ENCODE measurements around the gene PXYLP1. TPM values are rescaled to one million over a fixed set of nuclear protein-coding genes. Genes with fewer than 3 reads are reported as not detected.

Gene PXYLP1
- polyA plus RNA-seq, 1 experiment, result 11.2 TPM

DNA sequence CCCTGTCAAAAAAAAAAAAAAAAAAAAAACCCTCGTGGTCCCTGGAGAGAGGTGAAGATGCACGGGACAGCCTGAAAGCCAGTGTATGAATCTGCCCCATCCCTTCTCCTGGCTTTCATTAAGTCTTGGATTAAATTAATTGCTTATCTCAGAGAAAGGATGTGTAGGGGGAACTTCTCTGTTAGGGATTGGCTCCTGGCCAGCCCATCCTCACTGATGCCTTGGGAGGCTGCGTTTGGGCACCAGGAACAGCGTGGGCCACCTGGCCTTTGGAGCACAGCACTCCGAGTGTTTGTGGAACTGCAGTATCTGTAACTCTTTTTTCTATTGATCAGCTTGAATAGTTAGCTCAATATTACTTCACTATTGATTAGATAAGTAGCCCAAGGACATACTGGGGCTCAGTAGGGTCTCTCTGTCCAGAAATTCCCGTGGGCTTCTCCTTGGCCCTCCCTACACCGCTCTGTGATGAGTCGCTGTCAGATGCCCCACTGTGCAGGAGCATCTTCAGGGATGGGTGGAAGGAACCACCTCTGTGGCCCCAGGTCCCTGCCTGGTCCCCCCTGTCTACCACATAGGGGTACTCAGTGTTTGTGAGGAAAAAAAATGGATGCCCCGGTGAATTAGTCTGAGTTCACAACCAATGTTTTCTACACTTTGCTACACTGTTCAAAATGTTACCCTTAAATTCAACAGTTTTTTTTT lies 2.0 kb downstream of the PXYLP1 start:
- CTCF ChIA-PET, result interaction anchor here (1.5 to 8.1 kb wide), 3 partner anchors 15 to 70 kb away, joined by 4 to 117 read pairs (median 15); no protein-coding TSS in a partner anchor
- TF ChIP-seq, protein P1, sequence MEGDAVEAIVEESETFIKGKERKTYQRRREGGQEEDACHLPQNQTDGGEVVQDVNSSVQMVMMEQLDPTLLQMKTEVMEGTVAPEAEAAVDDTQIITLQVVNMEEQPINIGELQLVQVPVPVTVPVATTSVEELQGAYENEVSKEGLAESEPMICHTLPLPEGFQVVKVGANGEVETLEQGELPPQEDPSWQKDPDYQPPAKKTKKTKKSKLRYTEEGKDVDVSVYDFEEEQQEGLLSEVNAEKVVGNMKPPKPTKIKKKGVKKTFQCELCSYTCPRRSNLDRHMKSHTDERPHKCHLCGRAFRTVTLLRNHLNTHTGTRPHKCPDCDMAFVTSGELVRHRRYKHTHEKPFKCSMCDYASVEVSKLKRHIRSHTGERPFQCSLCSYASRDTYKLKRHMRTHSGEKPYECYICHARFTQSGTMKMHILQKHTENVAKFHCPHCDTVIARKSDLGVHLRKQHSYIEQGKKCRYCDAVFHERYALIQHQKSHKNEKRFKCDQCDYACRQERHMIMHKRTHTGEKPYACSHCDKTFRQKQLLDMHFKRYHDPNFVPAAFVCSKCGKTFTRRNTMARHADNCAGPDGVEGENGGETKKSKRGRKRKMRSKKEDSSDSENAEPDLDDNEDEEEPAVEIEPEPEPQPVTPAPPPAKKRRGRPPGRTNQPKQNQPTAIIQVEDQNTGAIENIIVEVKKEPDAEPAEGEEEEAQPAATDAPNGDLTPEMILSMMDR (IDR thresholded peaks at IDR 0.05; ENCODE audit: insufficient read depth, low read depth, low read length), result no peak

DNA sequence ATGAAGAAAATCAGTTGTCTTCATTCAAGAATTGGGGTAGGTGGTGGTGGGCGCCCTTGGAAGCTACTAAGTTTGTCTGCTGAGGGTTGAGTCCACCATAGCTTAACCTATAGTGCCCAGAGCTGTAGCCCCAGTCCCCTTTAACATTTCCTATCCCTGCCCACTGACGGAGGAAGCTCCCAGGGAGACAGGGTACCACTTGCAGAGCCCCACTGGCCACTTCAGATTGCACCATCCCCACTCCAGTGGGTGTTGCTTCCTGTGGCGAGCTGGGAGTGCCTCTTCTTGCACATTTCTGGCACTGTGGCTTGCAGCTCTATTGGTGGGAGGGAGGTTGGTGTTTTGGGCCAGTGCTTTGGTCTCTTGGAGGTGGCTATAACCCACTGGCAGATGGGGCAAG lies 2.7 kb downstream of the PXYLP1 start:
- POLR2A ChIA-PET, result no interaction called here
- H3K27me3 ChIP-seq (ENCODE audit: control insufficient read depth, insufficient read depth, low read length), result 0 out of 2 replicates have a peak, but pooled peaks cover 2% of the 10 kb centered on the region
- no peaks in the 10 kb centered on the region for H3K36me3 ChIP-seq (ENCODE audit: control insufficient read depth, insufficient read depth, low read length)
- CTCF ChIA-PET, result interaction anchor here (1.5 to 8.1 kb wide), 4 partner anchors 14 to 70 kb away, joined by 4 to 117 read pairs (median 10); no protein-coding TSS in a partner anchor
- DNase-seq (ENCODE audit: low read depth), result no peak
- no peak overlapping the region for H3K4me3 ChIP-seq (ENCODE audit: low read depth, low read length)
- TF ChIP-seq, protein P1 (IDR thresholded peaks at IDR 0.05; ENCODE audit: insufficient read depth, low read depth, low read length), result no peak

More for the DNA sequence above, 2.0 kb downstream of the PXYLP1 start:
- POLR2A ChIA-PET, result no interaction called here
- no peak for DNase-seq (ENCODE audit: low read depth)
- no peak overlapping the region for H3K4me3 ChIP-seq (ENCODE audit: low read depth, low read length)
- H3K36me3 ChIP-seq (ENCODE audit: control insufficient read depth, insufficient read depth, low read length), result no peaks in the 10 kb centered on the region
- H3K27me3 ChIP-seq (ENCODE audit: control insufficient read depth, insufficient read depth, low read length), result 0 out of 2 replicates have a peak, but pooled peaks cover 2% of the 10 kb centered on the region

DNA sequence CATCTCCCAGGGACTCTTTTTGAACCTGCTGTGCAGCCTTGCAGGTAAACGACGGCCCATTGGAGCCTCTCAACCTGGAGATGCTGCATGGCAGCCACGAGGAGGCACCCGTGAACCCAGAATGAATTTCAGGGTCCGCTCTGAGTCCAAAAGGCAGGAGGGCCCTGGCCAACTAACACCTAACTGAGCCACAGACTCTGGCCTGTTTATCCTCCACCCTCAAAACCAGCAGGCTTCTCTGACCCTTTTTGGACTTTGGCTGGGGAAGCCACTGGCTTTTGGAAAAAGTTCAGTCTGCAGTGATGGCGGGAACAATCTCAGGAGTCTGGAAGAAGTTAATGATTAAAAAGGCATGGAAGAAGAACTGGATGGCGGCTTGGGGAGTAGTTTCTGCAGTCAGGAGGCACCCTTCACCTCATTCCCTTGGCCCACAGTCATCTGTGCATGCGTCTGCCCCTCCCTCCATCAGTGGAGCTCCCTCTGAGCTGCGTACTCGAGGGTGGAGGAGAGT lies 4.1 kb downstream of the PXYLP1 start:
- ChIA-PET POLR2A (no interaction called here), CTCF (interaction anchor here (1.0 to 1.5 kb wide), 4 partner anchors 17 to 68 kb away, joined by 3 to 5 read pairs (median 4); no protein-coding TSS in a partner anchor)
- DNase-seq (ENCODE audit: low read depth), result no peak
- no peaks in the 10 kb centered on the region for H3K27me3 ChIP-seq (ENCODE audit: control insufficient read depth, insufficient read depth, low read length)
- H3K36me3 ChIP-seq (ENCODE audit: control insufficient read depth, insufficient read depth, low read length), result no peaks in the 10 kb centered on the region
- no peak overlapping the region for H3K4me3 ChIP-seq (ENCODE audit: low read depth, low read length)
- TF ChIP-seq, protein P1 (IDR thresholded peaks at IDR 0.05; ENCODE audit: insufficient read depth, low read depth, low read length), result no peak

DNA sequence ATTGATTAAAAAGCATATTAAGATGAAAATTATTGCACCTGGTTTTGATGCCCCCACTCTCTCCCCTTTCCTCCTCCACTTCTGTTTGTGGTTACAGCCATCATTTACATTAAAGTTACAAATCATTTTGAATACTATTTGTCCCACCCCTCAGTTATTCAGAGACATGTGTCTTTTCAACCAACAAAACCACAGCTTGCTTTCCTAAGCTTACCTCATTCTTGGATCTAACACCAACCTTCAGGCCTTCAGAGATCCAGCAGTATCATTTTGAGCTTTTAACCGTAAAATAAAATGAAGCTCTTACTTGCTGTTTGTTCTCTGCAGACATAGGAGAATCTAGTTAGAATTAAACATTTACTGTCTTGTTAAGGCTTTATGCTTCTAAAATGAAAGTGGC lies 4.7 kb downstream of the PXYLP1 start:
- Histone ChIP-seq H3K4me3 (ENCODE audit: low read depth, low read length) (no peak overlapping the region), H3K27me3 (ENCODE audit: control insufficient read depth, insufficient read depth, low read length) (no peaks in the 10 kb centered on the region), H3K36me3 (ENCODE audit: control insufficient read depth, insufficient read depth, low read length) (no peaks in the 10 kb centered on the region)
- DNase-seq (ENCODE audit: low read depth), result no peak
- ChIA-PET CTCF (interaction anchor here (1.0 to 1.2 kb wide), 3 partner anchors 18 to 68 kb away, joined by 3 to 5 read pairs (median 3); no protein-coding TSS in a partner anchor), POLR2A (no interaction called here)
- TF ChIP-seq, protein P1 (IDR thresholded peaks at IDR 0.05; ENCODE audit: insufficient read depth, low read depth, low read length), result no peak

DNA sequence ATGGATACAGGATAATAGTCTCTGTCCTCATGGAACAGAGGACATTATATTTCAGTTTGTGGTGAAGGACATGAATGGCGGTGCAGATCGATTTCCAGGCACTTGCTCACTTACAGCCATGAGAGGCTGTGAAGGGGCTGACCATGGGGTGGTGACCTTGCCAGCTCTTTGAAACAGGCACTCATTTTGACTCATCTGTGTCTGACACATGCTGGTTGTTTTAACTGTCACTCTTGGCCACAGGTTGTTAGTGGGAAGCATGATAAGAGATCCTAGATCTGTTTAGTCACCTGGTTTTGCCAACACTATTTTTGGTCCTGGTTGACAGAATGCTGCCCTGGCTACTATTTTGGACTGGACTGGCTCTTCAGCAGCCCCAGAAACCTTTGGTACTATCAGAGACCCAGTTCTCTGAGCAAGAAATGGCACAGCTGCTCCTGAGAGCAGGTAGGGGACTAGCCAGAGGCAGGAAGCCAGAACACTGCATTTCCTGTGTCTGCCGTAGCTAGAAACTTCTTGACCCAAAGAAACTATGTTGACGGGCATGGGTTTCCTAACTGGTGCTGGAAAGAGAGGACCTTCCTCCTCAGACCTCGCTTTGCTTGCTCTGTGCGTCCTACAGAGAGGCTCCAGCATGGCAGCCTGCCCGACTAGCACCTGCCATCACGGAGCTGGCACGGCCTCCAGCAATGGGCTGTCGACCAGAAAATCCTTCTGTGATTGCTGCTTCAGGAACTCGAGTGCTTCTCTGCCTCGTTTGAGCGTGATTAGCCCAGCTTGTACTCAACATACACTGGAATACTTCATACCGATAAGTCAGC lies 6.3 kb downstream of the PXYLP1 start:
- no peak overlapping the region for H3K4me3 ChIP-seq (ENCODE audit: low read depth, low read length)
- DNase-seq (ENCODE audit: low read depth), result no peak
- ChIA-PET POLR2A (no interaction called here), CTCF (interaction anchor here (1.4 to 1.8 kb wide), 2 partner anchors 10 to 66 kb away, joined by 3 to 4 read pairs; no protein-coding TSS in a partner anchor)
- H3K27me3 ChIP-seq (ENCODE audit: control insufficient read depth, insufficient read depth, low read length), result no peaks in the 10 kb centered on the region
- H3K36me3 ChIP-seq (ENCODE audit: control insufficient read depth, insufficient read depth, low read length), result no peaks in the 10 kb centered on the region
- TF ChIP-seq, protein P1 (IDR thresholded peaks at IDR 0.05; ENCODE audit: insufficient read depth, low read depth, low read length), result no peak
